ENCODE measurements around the gene BTF3L4. TPM values are rescaled to one million over a fixed set of nuclear protein-coding genes. Genes with fewer than 3 reads are reported as not detected.

BTF3L4 gene
- total RNA-seq, 1 donor = 76.4 TPM

- no peak for DNase-seq (ENCODE audit: low read depth)
- H3K4me3 ChIP-seq (ENCODE audit: low read depth, low read length) = no peak overlapping the region
- TF ChIP-seq, protein P1, sequence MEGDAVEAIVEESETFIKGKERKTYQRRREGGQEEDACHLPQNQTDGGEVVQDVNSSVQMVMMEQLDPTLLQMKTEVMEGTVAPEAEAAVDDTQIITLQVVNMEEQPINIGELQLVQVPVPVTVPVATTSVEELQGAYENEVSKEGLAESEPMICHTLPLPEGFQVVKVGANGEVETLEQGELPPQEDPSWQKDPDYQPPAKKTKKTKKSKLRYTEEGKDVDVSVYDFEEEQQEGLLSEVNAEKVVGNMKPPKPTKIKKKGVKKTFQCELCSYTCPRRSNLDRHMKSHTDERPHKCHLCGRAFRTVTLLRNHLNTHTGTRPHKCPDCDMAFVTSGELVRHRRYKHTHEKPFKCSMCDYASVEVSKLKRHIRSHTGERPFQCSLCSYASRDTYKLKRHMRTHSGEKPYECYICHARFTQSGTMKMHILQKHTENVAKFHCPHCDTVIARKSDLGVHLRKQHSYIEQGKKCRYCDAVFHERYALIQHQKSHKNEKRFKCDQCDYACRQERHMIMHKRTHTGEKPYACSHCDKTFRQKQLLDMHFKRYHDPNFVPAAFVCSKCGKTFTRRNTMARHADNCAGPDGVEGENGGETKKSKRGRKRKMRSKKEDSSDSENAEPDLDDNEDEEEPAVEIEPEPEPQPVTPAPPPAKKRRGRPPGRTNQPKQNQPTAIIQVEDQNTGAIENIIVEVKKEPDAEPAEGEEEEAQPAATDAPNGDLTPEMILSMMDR (IDR thresholded peaks at IDR 0.05; ENCODE audit: insufficient read depth, low read depth, low read length) = no peak
Measured at GRCh38 chr1:52098139-52098871, 42.2 kb downstream of the BTF3L4 start.

- TF ChIP-seq, protein P1 (IDR thresholded peaks at IDR 0.05; ENCODE audit: insufficient read depth, low read depth, low read length) = no peak
- H3K4me3 ChIP-seq (ENCODE audit: low read depth, low read length) = no peak overlapping the region
Measured at GRCh38 chr1:52102336-52103013, 46.4 kb downstream of the BTF3L4 start.

DNA sequence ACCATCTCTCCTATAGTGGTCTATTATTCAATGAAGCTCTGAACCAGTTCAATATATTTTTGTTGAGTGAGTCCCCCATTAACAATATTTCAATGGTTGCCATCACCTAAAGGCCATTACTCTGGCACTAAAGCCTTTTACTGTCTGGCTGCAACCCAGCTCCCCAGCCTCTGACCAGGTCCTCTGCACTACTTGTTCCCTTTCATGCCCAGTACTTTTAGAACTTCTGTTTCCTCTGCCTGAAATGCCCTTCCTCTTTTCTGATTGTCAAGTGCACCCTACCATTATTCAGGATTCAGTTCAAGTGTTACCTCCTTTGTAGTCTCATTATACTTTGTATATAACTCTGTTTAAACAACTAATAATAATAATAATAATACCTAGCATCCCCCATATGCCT, 55.4 kb downstream of the BTF3L4 start:
- TF ChIP-seq, protein P1 (IDR thresholded peaks at IDR 0.05; ENCODE audit: insufficient read depth, low read depth, low read length) = no peak
- DNase-seq (ENCODE audit: low read depth) = no peak

More at GRCh38 chr1:52102336-52103013, 46.4 kb downstream of the BTF3L4 start:
- DNase-seq (ENCODE audit: low read depth) = peak; percentile 26

DNA sequence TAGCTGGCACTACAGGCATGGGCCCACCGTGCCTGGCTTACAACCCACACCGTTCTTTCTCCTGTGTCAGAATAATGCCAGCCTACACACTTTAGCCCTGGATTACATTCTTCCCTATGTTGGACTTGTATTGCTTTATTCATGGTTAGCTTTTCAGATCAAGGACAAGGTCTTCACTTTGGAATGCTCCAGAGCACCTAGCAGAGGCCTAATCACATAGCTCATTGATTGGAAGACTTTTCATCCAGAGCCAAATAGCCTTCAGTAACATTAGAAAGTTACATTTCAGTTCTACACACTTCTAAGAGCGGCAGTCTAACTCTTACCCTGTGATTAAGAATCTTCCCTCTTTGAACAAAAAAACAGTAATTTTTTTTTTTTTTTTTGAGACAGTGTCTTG, 56.4 kb downstream of the BTF3L4 start:
- no peak for DNase-seq (ENCODE audit: low read depth)
- no peak overlapping the region for H3K4me3 ChIP-seq (ENCODE audit: low read depth, low read length)
- TF ChIP-seq, protein P1 (IDR thresholded peaks at IDR 0.05; ENCODE audit: insufficient read depth, low read depth, low read length) = no peak

More for the DNA sequence above, 55.4 kb downstream of the BTF3L4 start:
- H3K4me3 ChIP-seq (ENCODE audit: low read depth, low read length) = no peak overlapping the region

DNA sequence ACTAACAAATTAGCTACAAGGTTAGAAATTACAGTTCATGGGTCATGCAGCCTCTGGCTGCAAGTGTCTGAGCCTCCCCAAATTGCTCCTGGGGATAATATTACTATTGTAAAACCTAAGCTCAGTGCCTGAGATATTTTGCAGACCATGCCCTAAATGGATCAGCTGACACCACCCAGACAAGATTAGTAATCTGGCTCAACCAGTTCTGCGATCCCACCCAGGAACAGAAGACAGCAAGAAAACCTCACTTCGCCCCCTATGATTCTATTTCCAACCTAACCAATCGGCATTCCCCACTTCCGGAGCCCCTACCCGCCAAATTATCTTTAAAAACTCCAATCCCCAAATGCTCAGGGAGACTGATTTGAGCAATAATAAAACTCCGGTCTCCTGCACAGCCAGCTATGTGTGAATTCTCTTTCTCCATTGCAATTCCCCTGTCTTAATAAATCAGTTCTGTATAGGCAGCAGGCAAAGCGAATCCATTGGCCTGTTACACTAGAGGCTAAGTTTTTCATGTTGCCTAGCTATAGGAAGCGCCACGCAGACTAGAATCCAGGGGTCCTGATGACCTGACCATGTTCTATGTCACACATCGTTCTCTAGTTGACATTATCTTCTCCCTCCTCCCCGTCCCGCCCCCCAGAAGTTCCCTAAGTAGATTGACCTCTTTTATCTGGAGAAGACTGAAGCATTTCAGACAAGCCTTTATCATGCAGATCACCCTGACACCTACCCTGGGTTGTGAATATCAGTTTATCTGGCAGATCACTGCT, 63.4 kb downstream of the BTF3L4 start:
- DNase-seq (ENCODE audit: low read depth) = no peak
- H3K4me3 ChIP-seq (ENCODE audit: low read depth, low read length) = no peak overlapping the region
- TF ChIP-seq, protein P1 (IDR thresholded peaks at IDR 0.05; ENCODE audit: insufficient read depth, low read depth, low read length) = no peak

GRCh38 chr1:52122384-52122783, 66.3 kb downstream of the BTF3L4 start:
- TF ChIP-seq, protein P1 (IDR thresholded peaks at IDR 0.05; ENCODE audit: insufficient read depth, low read depth, low read length) = no peak
- DNase-seq (ENCODE audit: low read depth) = no peak
- no peak overlapping the region for H3K4me3 ChIP-seq (ENCODE audit: low read depth, low read length)

All from fibroblast of villous mesenchyme (primary cell).